CD4-positive, alpha-beta T cell treated with Interleukin-6 at 100 ng/mL for 8 hours (primary cell): ENCODE measurements around the gene ENTPD1.
"Not testable (repeated sequence)": the region's sequence is repeated elsewhere in the genome, so short reads cannot be mapped to it uniquely, and the experiment has no call there.

ENCODE experiments used
- DNase-seq: peaks from one replicate; pipeline ENCODE4 v3.0.0-alpha.2; 2020; ENCODE audit warnings: mixed read lengths, low spot score

ENTPD1 gene

DNA sequence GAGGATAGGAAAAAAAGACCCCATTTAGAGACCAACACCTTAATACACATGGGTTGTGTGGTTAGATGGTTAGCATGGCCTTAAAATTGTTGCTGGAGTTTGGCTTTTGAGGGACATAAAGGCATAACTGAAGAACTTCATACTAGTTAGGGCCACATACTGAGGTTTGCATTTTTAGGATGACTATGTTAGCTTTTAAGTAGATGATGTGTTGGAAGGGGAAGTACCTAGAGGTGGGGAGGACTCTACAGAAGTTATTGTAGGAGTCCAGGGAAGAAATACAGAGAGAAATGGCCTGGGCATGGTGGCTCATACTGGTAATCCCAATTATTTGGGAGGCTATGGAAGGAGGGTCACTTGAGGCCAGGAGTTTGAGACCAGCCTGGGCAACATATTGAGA is 40.5 kb downstream of the ENTPD1 start:
- no peak for DNase-seq

DNA sequence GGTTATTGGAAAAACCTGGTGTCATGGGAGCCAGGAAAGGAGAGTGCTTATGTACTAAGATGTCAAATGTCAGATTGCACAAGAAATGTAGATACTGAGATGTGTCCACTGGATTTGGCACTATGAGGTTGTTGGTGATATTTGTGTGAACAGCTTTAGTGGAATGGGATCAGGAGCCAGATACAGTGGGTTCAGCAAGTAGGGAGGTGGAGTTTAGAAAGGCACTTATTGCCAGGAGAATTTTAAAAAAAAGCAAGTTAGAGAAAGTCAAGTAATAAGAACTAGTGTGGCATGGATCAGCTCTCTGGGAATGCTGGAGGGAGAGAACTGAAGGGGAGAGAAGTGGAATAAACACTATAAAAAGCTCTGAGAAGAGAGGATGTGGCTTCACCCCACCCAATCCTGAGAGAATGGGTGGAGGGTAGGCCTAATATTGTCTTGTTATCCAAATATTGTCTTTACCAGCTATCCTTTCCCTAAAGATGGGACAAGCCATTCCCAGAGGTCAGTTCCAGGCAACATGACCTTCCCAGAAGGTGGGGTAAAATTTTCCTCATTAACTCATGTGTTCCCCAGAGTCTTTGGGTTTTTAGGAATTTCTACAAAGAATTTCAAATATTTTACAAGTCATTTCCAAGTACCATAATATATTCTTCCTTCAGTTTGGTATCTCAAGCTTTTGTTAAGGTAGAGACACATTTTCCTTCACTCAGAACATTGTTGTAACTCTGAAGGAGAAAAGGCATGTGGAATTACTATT is 42.3 kb downstream of the ENTPD1 start:
- DNase-seq = no peak

DNA sequence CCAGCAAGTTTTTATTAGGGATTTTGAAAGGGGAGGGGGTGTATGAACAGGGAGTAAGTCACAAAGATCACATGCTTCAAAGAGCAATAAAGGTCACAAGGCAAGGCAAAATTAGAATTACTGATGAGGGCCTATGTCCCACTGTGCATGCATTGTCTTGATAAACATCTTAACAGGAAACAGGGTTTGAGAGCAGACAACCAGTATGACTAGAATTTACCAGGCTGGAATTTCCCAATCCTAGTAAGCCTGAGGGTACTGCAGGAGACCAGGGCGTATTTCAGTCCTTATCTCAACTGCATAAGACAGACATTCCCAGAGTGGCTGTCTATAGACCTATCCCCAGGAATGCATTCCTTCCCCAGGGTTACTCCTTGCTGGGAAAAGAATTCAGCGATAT is 44.3 kb downstream of the ENTPD1 start:
- DNase-seq = not testable (repeated sequence)

DNA sequence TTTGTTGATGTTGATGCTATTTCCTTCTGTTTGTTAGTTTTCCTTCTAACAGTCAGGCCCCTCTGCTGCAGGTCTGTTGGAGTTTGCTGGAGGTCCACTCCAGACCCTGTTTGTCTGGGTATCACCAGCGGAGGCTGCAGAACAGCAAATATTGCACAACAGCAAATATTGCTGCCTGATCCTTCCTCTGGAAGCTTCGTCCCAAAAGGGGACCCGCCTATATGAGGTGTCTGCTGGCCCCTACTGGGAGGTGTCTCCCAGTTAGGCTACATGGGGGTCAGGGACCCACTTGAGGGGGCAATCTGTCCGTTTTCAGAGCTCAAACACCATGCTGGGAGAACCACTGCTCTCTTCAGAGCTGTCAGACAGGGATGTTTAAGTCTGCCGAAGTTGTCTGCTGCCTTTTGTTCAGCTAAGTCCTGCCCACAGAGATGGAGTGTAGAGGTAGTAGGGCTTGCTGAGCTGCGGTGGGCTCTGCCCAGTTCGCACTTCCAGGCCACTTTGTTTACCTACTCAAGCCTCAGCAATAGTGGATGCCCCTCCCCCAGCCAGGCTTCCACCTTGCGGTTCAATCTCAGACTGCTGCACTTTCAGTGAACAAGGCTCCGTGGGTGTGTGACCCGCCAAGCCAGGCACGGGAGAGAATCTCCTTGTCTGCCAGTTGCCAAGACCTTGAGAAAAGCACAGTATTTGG is 50.9 kb downstream of the ENTPD1 start:
- not testable (repeated sequence) for DNase-seq

DNA sequence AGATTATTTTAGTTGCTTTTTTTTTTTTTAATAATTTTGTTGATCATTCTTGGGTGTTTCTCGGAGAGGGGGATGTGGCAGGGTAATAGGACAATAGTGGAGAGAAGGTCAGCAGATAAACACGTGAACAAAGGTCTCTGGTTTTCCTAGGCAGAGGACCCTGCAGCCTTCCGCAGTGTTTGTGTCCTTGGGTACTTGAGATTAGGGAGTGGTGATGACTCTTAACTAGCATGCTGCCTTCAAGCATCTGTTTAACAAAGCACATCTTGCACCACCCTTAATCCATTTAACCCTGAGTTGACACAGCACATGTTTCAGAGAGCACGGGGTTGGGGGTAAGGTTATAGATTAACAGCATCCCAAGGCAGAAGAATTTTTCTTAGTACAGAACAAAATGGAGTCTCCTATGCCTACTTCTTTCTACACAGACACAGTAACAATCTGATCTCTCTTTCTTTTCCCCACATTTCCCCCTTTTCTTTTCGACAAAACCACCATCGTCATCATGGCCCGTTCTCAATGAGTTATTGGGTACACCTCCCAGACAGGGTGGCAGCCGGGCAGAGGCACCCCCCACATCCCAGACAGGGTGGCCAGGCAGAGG is 52.8 kb downstream of the ENTPD1 start:
- DNase-seq = not testable (repeated sequence)

DNA sequence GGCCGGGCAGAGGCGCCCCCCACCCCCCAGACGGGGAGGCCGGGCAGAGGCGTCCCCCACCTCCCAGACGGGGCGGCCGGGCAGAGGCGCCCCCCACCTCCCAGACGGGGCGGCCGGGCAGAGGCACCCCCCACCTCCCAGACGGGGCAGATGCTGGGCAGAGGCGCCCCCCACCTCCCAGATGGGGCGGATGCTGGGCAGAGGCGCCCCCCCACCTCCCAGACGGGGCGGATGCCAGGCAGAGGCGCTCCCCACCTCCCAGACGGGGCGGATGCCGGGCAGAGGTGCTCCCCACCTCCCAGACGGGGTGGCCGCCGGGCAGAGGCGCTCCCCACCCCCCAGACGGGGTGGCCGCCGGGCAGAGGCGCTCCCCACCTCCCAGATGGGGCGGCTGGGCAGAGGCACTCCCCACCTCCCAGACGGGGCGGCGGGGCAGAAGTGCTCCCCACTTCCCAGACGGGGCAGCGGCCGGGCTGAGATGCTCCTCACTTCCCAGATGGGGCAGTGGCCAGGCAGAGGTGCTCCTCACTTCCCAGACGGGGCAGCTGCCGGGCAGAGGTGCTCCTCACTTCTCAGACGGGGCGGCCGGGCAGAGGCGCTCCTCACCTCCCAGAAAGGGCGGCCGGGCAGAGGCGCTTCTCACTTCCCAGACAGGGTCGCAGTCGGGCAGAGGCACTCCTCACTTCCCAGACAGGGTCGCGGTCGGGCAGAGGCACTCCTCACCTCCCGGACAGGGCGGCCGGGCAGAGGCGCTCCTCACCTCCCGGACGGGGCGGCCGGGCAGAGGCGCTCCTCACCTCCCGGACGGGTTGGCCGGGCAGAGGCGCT is 53.6 kb downstream of the ENTPD1 start:
- no peak for DNase-seq

DNA sequence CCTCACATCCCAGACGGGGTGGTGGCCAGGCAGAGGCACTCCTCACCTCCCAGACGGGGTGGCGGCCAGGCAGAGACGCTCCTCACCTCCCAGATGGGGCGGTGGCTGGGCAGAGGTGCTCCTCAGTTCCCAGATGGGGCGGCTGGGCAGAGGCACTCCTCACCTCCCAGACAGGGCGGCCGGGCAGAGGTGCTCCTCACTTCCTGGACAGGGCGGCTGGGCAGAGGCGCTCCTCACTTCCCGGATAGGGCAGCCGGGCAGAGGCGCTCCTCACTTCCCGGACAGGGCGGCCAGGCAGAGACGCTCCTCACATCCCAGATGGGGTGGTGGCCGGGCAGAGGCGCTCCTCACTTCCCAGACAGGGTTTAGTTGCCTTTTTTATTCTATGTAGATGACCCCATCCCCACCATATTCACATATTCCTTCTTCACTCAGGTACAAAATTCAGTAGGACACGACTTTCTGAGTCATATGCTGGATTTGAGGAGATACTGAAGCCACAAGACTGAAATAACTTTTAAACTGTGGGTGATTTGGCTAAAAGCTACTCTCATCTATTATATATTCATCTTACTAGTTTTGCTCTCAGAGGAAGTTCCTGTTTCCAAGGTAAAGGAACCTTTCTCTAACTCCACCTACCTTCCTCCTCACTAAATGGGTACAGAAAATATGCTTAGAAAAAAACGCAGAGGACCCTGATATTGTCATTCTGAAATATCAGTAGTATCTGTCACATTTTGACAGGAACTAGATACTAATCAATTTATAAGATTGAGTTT is 54.4 kb downstream of the ENTPD1 start:
- no peak for DNase-seq

DNA sequence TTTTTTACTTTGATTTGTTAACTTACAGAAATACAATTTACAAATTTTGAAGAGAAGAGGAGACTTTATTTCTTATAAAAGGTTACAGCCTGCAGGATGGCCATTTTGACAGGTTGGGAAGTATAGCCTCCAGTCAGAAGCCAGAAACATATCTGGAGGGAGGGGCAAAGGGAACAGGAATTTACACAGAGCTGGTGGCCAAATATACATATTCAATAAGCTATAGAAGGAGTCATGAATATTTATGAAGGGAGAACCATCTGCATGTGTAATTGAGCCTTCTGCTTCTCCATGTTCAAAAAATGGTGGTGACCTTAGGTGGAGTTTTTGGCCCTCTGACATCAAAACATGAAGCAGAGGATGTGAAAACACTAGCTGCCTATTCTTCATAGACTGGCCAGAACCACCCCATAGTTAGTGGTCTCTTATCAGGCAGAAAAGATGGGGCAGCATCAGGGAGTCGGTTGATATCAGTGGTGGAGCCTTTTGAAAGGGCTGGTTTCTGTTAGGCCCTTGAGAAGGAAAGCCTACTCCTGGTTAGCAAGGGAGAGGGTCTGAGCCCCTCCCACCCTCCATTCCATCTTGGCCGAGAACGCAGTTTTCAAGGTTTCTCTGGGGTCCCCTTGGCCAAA is 57.2 kb downstream of the ENTPD1 start:
- DNase-seq = no peak

DNA sequence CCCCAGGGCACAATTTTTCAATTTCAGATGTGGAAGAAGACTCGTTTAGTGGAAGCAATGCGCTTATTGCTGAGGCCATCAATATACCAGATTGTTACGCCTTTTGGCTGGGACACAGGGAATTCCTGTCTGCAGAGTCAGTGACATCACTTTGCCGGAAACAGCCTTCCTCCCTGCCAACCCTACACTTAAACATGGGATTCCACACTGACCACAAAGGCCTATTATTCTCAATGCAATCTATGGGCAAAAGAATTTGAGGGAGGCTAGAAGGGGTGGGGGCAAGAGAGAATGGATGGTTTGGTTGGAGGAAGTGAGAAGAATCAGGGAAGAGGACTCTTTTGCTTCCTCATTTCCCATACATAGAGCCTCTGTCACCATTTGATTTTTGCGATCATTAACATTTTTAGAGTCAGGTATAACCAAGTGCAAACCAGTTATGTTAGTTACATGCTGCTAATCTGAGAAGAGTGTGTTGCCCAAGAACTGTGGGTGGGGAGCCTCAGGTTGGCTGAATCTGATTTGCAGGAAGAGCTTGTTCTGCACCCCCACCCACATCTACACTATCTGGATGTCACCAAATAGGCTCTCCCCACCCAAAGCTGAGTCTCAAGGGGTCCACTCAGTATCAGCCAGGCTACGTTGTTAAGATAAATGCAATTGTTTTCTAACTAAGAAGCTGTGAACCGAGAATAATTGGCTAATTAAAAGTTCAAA is 58.2 kb downstream of the ENTPD1 start:
- DNase-seq = no peak

DNA sequence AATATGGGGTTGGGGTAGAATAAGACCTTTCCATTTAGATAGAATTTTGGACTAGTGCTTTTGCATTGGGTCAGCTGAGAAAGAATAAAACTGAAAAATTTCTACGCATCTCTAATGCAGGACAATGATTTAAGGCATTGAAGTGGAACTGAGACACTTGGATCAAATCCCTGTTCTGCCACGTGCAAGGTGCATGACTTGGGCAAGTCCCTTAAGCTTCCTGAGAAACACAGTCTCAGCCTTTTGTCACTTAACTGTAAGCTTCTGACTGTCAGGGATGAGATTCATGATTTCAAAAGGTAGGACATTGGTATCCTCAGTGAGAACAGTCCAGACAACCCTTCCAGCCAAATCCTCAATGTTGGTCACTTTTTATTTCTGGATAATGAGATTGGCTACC is 59.2 kb downstream of the ENTPD1 start:
- no peak for DNase-seq

DNA sequence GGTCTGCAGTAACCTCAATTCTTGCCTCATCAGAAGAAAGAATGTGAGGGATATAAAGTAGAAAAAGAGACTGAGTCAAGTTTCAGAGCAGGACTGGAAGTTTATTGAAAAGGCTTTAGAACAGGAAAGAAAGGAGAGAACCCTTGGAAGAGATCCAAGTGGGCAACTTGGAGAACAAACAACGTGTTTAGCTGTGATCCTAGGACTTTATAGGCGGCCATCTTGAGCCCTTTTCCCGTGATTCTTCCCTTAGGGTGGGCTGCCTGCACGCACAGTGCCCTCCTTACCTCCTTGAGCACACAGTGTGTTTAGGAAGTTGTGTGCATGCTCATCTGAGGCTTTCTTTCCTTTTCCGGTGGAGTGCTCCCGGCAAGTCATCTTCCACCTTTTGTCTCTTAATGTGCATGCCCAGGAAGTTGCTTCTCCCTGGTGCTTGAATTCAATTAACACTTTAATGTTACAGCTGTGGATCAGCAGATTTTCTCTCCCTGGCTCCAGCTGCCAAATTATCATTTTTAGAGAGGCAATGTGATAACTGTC is 59.8 kb downstream of the ENTPD1 start:
- DNase-seq = no peak

DNA sequence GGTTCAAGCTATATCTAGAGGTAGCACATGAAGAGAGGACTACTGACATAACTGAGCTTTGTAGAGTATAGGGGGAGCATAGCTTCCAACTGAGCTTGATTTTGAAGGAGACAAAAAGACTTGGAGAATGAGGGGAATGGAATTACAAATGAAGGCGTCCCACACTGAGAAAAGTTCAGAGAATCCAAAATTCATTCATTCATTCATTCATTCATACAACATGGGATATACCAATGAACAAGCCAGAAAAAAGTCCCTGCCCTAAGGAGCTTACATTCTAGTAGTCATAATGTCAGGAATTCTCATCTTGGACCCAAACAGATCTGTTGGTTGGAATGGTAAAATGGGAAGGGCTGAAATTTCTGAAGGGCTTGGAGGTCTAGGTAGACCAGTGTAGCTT is 62.0 kb downstream of the ENTPD1 start:
- no peak for DNase-seq

DNA sequence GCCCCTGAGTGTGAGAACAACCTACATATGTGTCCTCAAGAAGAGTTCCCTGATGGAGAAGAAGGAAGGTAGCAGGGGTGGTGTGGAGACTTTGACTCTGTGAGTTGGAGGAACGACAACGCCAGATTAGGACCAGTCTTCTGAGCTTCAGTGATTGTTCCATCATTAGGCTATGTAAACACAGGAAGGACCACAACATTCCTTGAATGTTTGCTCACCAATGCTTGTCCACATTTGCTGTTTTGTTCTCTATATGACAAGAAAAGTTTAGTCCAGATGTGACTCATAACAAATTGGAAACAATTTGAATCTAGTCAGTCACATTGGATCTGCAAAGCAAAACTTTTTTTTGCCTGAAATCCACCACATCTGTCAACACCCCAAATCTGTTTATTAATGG is 62.7 kb downstream of the ENTPD1 start:
- no peak for DNase-seq

DNA sequence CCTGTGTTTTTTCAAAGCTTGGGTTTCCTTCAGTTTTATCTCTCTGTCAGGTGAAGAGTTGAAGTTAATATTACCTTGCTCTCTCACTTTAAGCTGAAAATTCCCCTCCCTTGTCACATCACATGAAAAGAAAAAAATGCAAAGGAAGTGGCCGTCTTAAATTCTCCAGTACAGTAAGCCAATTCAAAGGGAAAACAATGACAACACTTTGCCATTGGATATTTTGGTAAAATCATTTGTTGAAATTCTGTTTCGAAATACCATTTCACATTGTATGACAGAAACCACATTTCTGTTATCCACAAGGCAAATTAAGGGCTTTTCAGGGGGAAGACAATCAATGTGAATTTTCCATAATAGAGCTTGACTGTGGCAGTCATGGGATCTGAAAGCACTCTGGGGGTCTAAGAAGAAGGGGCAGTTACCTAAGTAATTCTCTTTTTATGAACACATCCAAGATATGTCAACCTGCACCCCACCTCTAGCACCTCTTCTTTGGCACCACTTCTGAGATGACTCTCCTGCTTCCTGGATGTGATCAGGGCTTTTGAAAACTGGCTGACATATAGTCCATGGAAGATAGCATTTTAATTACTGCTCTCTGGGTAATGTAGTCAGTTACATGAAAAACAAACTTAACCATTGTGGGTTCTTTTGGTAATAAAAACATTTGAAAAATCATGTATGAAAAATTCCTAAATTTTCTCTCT is 63.8 kb downstream of the ENTPD1 start:
- DNase-seq = no peak

DNA sequence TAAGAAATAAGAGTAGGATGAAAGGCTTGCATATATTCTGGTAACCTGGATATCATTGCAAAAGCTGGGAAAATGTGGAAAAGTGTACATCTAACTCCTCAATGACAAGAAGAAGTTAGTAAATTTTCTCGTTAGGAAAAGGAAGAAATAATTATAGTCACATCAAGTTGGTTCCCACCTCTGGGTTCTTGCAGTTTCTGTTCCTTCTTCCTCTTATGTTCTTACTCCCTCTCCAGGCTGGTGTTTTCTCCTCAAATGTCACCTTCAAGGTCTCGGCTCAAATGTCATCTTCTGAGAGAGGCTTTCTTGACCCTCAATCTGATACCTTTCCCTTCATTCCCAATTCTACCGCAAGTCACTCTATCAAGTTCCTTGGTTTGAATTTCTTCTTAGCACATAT is 64.4 kb downstream of the ENTPD1 start:
- no peak for DNase-seq

DNA sequence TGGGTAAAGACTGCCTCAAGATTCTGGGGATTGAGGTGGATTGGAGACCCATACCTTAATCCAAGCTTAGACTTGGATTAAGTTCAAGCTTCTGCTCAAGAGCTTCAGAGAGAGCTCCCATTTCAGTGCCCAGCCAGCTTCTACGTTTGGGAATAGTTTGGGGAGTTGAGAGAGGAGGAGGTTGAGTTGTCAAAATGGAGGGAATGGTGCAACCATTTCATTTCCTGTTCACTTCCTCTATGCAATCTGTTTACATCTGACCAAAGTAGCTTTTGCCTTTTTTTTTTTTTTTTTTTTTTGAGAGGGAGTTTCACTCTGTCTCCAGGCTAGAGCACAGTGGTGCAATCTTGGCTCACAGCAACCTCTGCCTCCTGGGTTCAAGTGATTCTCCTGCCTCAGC is 65.8 kb downstream of the ENTPD1 start:
- DNase-seq = no peak

DNA sequence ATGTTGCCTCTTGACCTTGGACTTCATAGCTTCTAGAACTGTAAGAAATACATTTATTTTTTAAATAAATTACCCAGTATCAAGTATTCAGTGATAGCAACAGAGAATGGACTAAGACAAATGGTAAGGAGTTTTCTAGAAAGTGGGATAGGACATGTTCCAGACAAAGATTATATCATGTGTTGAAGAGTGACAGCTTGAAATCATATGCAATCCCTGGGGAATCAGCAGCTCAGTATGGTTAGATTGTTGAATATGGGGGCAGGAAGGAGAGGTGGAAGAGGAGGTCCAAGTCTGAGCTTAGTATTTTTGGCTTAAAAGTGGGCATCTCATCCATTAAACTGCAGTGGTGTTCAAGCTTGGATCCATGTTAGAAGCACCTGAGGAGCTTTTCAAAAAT is 74.1 kb downstream of the ENTPD1 start:
- no peak for DNase-seq

DNA sequence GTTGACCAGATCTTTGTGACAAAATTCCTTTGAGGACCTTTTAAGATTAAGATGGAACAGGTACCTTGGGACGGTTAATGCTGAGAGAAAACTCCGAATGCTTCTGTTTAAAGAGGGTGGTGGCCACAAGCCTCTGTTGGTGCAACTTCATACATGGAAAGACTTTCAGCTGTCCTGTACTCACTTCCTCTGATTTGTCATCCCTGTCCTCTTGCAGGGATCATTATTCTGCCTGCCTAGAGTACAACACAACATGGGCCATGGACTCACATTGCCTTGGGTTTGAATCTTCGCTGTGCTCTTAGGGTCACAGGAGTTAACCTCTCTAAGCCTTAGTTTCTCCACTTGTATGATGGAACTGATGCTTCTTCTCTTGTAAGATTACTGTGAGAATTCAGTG is 75.1 kb downstream of the ENTPD1 start:
- DNase-seq = no peak

DNA sequence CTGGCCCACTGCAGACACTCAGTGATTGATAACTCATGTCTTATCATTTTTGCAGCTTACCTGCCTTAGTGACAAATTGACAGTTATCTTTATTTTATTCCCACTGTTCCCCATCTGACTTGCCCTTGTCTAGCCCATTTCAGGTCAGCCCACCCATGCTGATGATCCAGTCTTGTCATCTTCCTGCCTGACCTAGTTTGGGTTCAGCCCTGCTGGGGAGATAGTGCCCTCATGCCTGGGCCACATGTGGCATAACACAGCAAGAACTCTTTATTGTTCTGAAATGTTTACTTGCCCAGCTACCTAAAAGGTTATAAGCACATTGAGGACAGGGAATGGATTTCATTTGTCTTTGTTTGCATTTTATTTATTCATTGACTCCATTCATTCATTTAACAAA is 75.6 kb downstream of the ENTPD1 start:
- DNase-seq = no peak
